NCI-H446 treated with DMSO at 0.1 percent for 48 hours (cell line): ENCODE results near the gene MESP2.

Source experiments
- DNase-seq: peaks from one replicate; lab custom pipeline; 2025; lab: John Stamatoyannopoulos, UW

The MESP2 gene

GRCh38 chr15:89802986-89803824 lies 27.1 kb downstream of the MESP2 start:
- no peak for DNase-seq

- no peak for DNase-seq
These were observed 28.0 kb downstream of the MESP2 start for GRCh38 chr15:89803941-89804800.

GRCh38 chr15:89805241-89806209 lies 29.4 kb downstream of the MESP2 start:
- DNase-seq, result no peak

- DNase-seq, result no peak
These were observed 30.1 kb downstream of the MESP2 start for GRCh38 chr15:89806210-89806558.

GRCh38 chr15:89806559-89807550 lies 30.7 kb downstream of the MESP2 start:
- no peak for DNase-seq

- DNase-seq, result no peak
These were observed 31.6 kb downstream of the MESP2 start for GRCh38 chr15:89807689-89808088.

- no peak for DNase-seq
These were observed 32.2 kb downstream of the MESP2 start for GRCh38 chr15:89808160-89808870.

- DNase-seq, result no peak
These were observed 33.1 kb downstream of the MESP2 start for GRCh38 chr15:89809093-89809786.

- DNase-seq, result no peak
These were observed 33.6 kb downstream of the MESP2 start for GRCh38 chr15:89809787-89810148.

GRCh38 chr15:89810837-89811236 lies 34.7 kb downstream of the MESP2 start:
- DNase-seq, result no peak

GRCh38 chr15:89812011-89812846 lies 36.1 kb downstream of the MESP2 start:
- no peak for DNase-seq

- no peak for DNase-seq
These were observed 36.8 kb downstream of the MESP2 start for GRCh38 chr15:89812847-89813320.

GRCh38 chr15:89813381-89814111 lies 37.4 kb downstream of the MESP2 start:
- DNase-seq, result no peak

GRCh38 chr15:89814112-89814742 lies 38.1 kb downstream of the MESP2 start:
- no peak for DNase-seq

GRCh38 chr15:89815769-89816168 lies 39.6 kb downstream of the MESP2 start:
- no peak for DNase-seq

GRCh38 chr15:89817701-89818280 lies 41.7 kb downstream of the MESP2 start:
- DNase-seq, result no peak

- no peak for DNase-seq
These were observed 42.2 kb downstream of the MESP2 start for GRCh38 chr15:89818287-89818686.
